HG03159 (cell line): ENCODE measurements around the gene ONECUT3.

Experiments
- ATAC-seq: cut with Tn5 transposase; IDR thresholded peaks from one replicate; pipeline ENCODE4 v1.9.1; 2021; ENCODE audit warnings: mild to moderate bottlenecking, moderate library complexity; ENCODE audit not compliant: unreplicated experiment

The ONECUT3 gene

GRCh38 chr19:1767464-1767933 lies 14.2 kb downstream of the ONECUT3 start:
- ATAC-seq: no peak

- no peak for ATAC-seq
Measured at GRCh38 chr19:1768248-1768647, 14.9 kb downstream of the ONECUT3 start.

- ATAC-seq: no peak
Measured at GRCh38 chr19:1768918-1769644, 15.8 kb downstream of the ONECUT3 start.

- no peak for ATAC-seq
Measured at GRCh38 chr19:1769645-1769985, 16.3 kb downstream of the ONECUT3 start.

GRCh38 chr19:1770866-1771576 lies 17.7 kb downstream of the ONECUT3 start:
- no peak for ATAC-seq

- no peak for ATAC-seq
Measured at GRCh38 chr19:1773184-1773583, 19.9 kb downstream of the ONECUT3 start.

GRCh38 chr19:1774989-1775772 lies 21.9 kb downstream of the ONECUT3 start:
- no peak for ATAC-seq

- ATAC-seq: no peak
Measured at GRCh38 chr19:1775951-1776605, 22.8 kb downstream of the ONECUT3 start.

- ATAC-seq: no peak
Measured at GRCh38 chr19:1776606-1777147, 23.4 kb downstream of the ONECUT3 start.

- no peak for ATAC-seq
Measured at GRCh38 chr19:1777149-1777548, 23.8 kb downstream of the ONECUT3 start.

GRCh38 chr19:1779574-1779973 lies 26.3 kb downstream of the ONECUT3 start:
- ATAC-seq: no peak

- no peak for ATAC-seq
Measured at GRCh38 chr19:1780272-1780958, 27.1 kb downstream of the ONECUT3 start.

GRCh38 chr19:1782521-1782920 lies 29.2 kb downstream of the ONECUT3 start:
- ATAC-seq: no peak

GRCh38 chr19:1783354-1783753 lies 30.0 kb downstream of the ONECUT3 start:
- no peak for ATAC-seq

- ATAC-seq: no peak
Measured at GRCh38 chr19:1783874-1784273, 30.6 kb downstream of the ONECUT3 start.

GRCh38 chr19:1785310-1785709 lies 32.0 kb downstream of the ONECUT3 start:
- ATAC-seq: no peak

- no peak for ATAC-seq
Measured at GRCh38 chr19:1786668-1787067, 33.4 kb downstream of the ONECUT3 start.

GRCh38 chr19:1787116-1787515 lies 33.8 kb downstream of the ONECUT3 start:
- no peak for ATAC-seq

GRCh38 chr19:1789261-1790041 lies 36.1 kb downstream of the ONECUT3 start:
- no peak for ATAC-seq
